PC-3 (cell line): Measurements from ENCODE around the gene ZDHHC13.

Experiments
- CTCF ChIP-seq: fragments of 300-600 bp; sonication (generic); conservative IDR thresholded peaks from 2 replicates; pipeline ENCODE4 v1.5.1; 2017; ENCODE audit warnings: antibody characterized with exemption, low read depth, mild to moderate bottlenecking, low read length
- EZH2 ChIP-seq: fragments of 300-600 bp; sonication (generic); IDR thresholded peaks from one replicate; pipeline ENCODE4 v1.6.1; 2017; ENCODE audit warnings: antibody characterized with exemption, mild to moderate bottlenecking, low read length; ENCODE audit not compliant: unreplicated experiment

- TF ChIP-seq CTCF (no peak), EZH2 (no peak)
Observed at GRCh38 chr11:19220903-19221724, 104.1 kb downstream of the ZDHHC13 start.
